HFF-Myc (cell line): ENCODE measurements around the gene DYNC1I1.

Experiments
- DNase-seq: peaks from one replicate; pipeline ENCODE4 v3.0.0-alpha.2; 2011; ENCODE audit warnings: low read depth; ENCODE audit errors: extremely low read depth
- H3K4me3 ChIP-seq: replicated peaks from 2 replicates; pipeline ENCODE4 v1.5.1; 2011; ENCODE audit warnings: low read depth, mild to moderate bottlenecking, control low read depth, low read length
- TF ChIP-seq, protein P1 (sequence below): IDR thresholded peaks from 2 replicates; pipeline ENCODE4 v1.5.1; 2012; ENCODE audit warnings: mild to moderate bottlenecking, low read depth, low read length, control low read depth; ENCODE audit errors: missing control alignments

DYNC1I1 gene

GRCh38 chr7:96090756-96091155, 318.4 kb downstream of the DYNC1I1 start:
- TF ChIP-seq, protein P1, sequence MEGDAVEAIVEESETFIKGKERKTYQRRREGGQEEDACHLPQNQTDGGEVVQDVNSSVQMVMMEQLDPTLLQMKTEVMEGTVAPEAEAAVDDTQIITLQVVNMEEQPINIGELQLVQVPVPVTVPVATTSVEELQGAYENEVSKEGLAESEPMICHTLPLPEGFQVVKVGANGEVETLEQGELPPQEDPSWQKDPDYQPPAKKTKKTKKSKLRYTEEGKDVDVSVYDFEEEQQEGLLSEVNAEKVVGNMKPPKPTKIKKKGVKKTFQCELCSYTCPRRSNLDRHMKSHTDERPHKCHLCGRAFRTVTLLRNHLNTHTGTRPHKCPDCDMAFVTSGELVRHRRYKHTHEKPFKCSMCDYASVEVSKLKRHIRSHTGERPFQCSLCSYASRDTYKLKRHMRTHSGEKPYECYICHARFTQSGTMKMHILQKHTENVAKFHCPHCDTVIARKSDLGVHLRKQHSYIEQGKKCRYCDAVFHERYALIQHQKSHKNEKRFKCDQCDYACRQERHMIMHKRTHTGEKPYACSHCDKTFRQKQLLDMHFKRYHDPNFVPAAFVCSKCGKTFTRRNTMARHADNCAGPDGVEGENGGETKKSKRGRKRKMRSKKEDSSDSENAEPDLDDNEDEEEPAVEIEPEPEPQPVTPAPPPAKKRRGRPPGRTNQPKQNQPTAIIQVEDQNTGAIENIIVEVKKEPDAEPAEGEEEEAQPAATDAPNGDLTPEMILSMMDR, result no peak
- H3K4me3 ChIP-seq, result no peak overlapping the region
- DNase-seq, result no peak

GRCh38 chr7:96093435-96093834, 321.1 kb downstream of the DYNC1I1 start:
- H3K4me3 ChIP-seq, result no peak overlapping the region
- TF ChIP-seq, protein P1, result no peak
- DNase-seq, result no peak

GRCh38 chr7:96097835-96098234, 325.5 kb downstream of the DYNC1I1 start:
- TF ChIP-seq, protein P1, result no peak
- H3K4me3 ChIP-seq, result no peak overlapping the region
- DNase-seq, result peak; percentile 64

GRCh38 chr7:96100737-96101136, 328.4 kb downstream of the DYNC1I1 start:
- H3K4me3 ChIP-seq, result no peak overlapping the region
- TF ChIP-seq, protein P1, result no peak
- no peak for DNase-seq

DNA sequence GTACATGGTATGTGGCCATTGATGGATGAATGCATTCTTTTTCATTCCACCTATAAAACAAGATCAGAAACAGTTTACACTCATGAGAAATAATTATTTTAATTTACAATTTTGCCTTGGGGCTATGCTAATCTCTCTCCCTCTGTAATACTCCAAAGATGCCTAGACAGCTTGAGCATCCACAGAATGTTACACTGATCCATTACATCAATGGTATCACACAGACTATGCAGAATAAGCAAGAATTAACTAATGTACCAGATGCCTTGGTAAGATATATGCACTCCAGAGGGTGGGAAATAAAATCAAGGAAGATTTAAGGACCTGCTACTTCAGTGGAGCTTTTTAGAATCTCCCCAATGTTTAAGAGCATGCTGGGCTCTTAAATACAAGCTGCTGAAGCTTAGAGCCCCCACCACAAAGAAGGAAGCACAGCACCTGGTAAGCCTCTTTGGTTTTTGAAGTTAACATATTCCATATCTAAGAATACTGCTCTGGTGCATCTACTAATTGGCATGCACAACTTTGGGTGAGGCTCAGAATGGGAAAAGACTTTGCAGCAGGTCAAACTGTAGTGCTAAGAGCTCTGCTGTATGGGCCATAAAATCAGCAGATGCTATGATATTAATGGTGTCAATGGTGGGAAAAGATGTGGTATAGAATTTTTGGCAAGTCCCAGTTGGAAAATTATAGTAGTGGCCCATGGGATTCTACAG, 329.9 kb downstream of the DYNC1I1 start:
- no peak for DNase-seq
- TF ChIP-seq, protein P1, result no peak
- no peak overlapping the region for H3K4me3 ChIP-seq

GRCh38 chr7:96104984-96105383, 332.6 kb downstream of the DYNC1I1 start:
- TF ChIP-seq, protein P1, result no peak
- DNase-seq, result no peak
- H3K4me3 ChIP-seq, result no peak overlapping the region

DNA sequence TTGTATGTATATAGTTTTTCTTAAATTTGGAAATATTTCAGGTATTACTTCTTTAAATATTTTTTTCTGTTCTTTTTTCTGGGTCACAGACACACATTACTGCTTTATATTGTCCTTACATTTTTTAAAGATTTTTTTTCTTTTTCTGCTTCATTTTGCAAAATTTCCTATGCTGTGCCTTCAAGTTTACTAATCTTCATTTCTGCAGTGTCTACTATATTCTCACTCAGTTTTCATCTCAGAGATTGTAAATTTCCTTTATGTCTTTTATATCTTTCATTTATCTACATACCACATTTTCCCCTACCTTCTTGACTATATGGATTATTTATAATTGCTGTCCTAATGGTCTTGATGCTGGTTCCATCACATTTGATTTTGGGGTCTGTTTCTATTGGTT, 339.1 kb downstream of the DYNC1I1 start:
- TF ChIP-seq, protein P1, result no peak
- DNase-seq, result no peak

More for the DNA sequence above, 339.1 kb downstream of the DYNC1I1 start:
- H3K4me3 ChIP-seq, result no peak overlapping the region
